Heart left ventricle (tissue), 16 donors: ENCODE results near the gene XDH. TPM values are rescaled to one million over a fixed set of nuclear protein-coding genes. Genes with fewer than 3 reads are reported as not detected.

ENCODE experiments used
- ATAC-seq, 4 donors: fragments of 200-7000 bp; cut with Tn5 transposase; one replicate each; pipeline ENCODE4 v1.9.1; 2020 to 2022; ENCODE audit warnings: moderate library complexity in 4 of 4, mild to moderate bottlenecking in 3 of 4, moderate number of reproducible peaks in 1 of 4
- DNase-seq, 5 donors: peaks; one replicate each; pipeline ENCODE4 v3.0.0-alpha.2; 2020
- H3K27ac ChIP-seq, 12 donors: fragments of 200-600 bp; sonication (generic) in 4 of 12; one replicate each; pipeline versions ENCODE4 v1.5.0 to v1.8.0; 2016 to 2022; ENCODE audit warnings: mild to moderate bottlenecking in 2 of 12
- H3K27me3 ChIP-seq, 9 donors: fragments of 200-600 bp; sonication (generic) in 2 of 9; one replicate each; pipeline versions ENCODE4 v1.5.1 to v1.8.0; 2016 to 2022; ENCODE audit warnings: mild to moderate bottlenecking in 3 of 9
- H3K36me3 ChIP-seq, 9 donors: fragments of 200-600 bp; sonication (generic) in 2 of 9; one replicate each; pipeline versions ENCODE4 v1.5.0 to v1.8.0; 2018 to 2022; ENCODE audit warnings: mild to moderate bottlenecking in 2 of 9
- H3K4me1 ChIP-seq, 12 donors: fragments of 200-600 bp; sonication (generic) in 4 of 12; one replicate each; pipeline versions ENCODE4 v1.5.0 to v1.8.0; 2016 to 2022; ENCODE audit warnings: mild to moderate bottlenecking in 3 of 12
- H3K4me3 ChIP-seq, 12 donors: fragments of 200-600 bp; sonication (generic) in 4 of 12; one replicate each; pipeline versions ENCODE4 v1.5.0 to v1.8.0; 2017 to 2022; ENCODE audit warnings: mild to moderate bottlenecking in 9 of 12, moderate library complexity in 4 of 12
- H3K9me3 ChIP-seq, 12 donors: fragments of 200-600 bp; sonication (generic) in 4 of 12; one replicate each; pipeline versions ENCODE4 v1.5.0 to v1.8.0; 2016 to 2022; ENCODE audit warnings: mild to moderate bottlenecking in 1 of 12
- CTCF ChIP-seq, 12 donors: fragments of 200-600 bp; sonication (generic) in 4 of 12; IDR thresholded peaks; one replicate each; pipeline versions ENCODE4 v1.5.0 to v1.8.0; 2018 to 2022; ENCODE audit warnings: antibody characterized with exemption in 12 of 12, mild to moderate bottlenecking in 5 of 12
- POLR2A ChIP-seq, 2 donors: fragments of 450-650 bp; IDR thresholded peaks; one replicate each; pipeline ENCODE4 v1.6.1; 2017; ENCODE audit warnings: antibody characterized with exemption in 2 of 2, mild to moderate bottlenecking in 2 of 2, moderate library complexity in 2 of 2
- WGBS, 4 donors: extraction: QIAGEN DNeasy Blood & Tissue Kit in 2 of 4; methylation state at CpG; one replicate each; pipeline versions ENCODE4 v1.1.5 to v1.1.7; 2013 to 2018; 5-methylcytosine and 5-hydroxymethylcytosine counted together
- intact Hi-C, 10 donors: fragments of 100-400 bp; cut with DNase I; formaldehyde crosslinking; loops; one replicate each; pipeline versions ENCODE4 v1.11.1 to v1.14.2; 2022
- polyA plus RNA-seq, 2 donors: library from polyadenylated mRNA; stranded (reverse); fragments of 200-250 nt; gene quantifications; one replicate each; pipeline ENCODE4 v1.2.3, GENCODE V29; 2013
- total RNA-seq, 9 donors: library from RNA; depleted of rRNA in 2 of 9; stranded (reverse); fragments of >200 nt in 2 of 9; fragmentation: NEBNext Ultra II Directional in 3 of 9; extraction: Animal tissue kit (Norgen Biotek cat#: 25700) in 3 of 9; gene quantifications; one replicate each; pipeline versions ENCODE4 v1.1.0 to v1.2.4, GENCODE V29; 2016 to 2023
- donor health status: ischemic (EF 13 %, LVEDD 7.1; RV severe dilation, severe dysfunction).
- donor health status: healthy with polysubstance abuse.
- donor health status: DM: no; HTN: yes; CAD: no.
- donor health status: DM: no; HTN: no; CAD: no.
- donor health status: ischemic (EF 25% LVEDD 6.9; RV normal size, moderate dysfunction).
- donor health status: ischemic (EF 25% LVEDD 5.7; RV mildly dilated, moderate dysfunction).
- donor health status: healthy.
- donor health status: DM: yes; HTN: yes; CAD: no.
- donor health status: ischemic (EF 35%, LVEDD 5.7; RV mildly dilated, moderate dysfunction).
- donor health status: nonischemic (EF 11% LVEDD 7.7; RV severe dilation, severe dysfunction).
- donor health status: DM: yes; HTN: yes; CAD: no.
- donor health status: PGD.
- donor health status: ischemic (EF 29% LVEDD 5.4; RV normal size, mild dysfunction).
- donor health status: nonischemic (EF 23%, LVEDD 6.1; RV moderate dilation, normal function).

The XDH gene
- total and polyA plus RNA-seq, 11 donors, result 0.06 to 0.08 TPM; not detected in 9

- H3K4me1 ChIP-seq, result peaks cover 0 to 47% (median 24%) of the 10 kb centered on the region in 12 donors
- peak in 1 of 12 donors; percentile 15 for TF ChIP-seq CTCF (IDR thresholded peaks at IDR 0.05)
- TF ChIP-seq POLR2A (IDR thresholded peaks at IDR 0.05), result no peak
- H3K27ac ChIP-seq, result peak overlapping the region in 4 of 12 donors; percentile 19 to 73 (median 69)
- peak in 1 of 4 donors; percentile 19 for ATAC-seq
- no peaks in the 10 kb centered on the region for H3K36me3 ChIP-seq
- no peaks in the 10 kb centered on the region for H3K9me3 ChIP-seq
- no peaks in the 10 kb centered on the region for H3K27me3 ChIP-seq
- no peak for DNase-seq
- intact Hi-C loops, result no loop called here
- H3K4me3 ChIP-seq, result no peak overlapping the region
- 33 to 66% (median 54%) methylated on average over 1 of the region's 1 CpG for WGBS, 4 donors
These were observed 116.8 kb downstream of the XDH start for GRCh38 chr2:31297751-31298150.

DNA sequence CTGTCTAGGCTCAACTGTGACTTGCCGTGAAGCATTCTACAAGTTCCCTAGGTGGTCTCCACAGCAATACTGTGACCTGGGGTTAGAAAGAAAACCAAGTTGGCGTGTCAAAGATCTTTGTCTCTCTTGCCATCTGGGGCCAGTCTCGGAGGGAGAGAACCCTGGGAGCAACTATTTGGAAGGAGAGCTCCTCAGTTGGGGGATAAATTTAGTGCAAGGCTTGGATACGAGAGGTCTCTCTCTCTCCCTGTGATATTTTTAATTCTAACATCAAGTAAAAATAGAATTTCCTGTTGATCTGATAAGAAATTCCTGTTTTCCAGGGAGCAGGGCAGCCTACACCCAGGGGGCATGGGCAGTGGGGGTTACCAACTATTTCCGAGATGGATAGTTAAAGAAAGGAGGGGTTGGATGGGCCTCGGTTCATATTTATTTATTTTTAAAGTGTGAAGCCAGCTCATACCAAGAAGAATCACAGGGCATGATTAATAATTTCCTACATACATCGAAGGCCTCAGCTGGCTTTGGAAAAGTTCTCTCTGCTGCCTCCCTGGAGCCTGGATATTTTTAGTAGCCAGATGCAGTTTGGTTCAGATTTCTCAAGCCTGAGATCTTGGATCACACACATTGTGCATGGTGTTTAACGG lies 117.8 kb downstream of the XDH start:
- H3K9me3 ChIP-seq, result no peaks in the 10 kb centered on the region
- 22 to 31% (median 25%) methylated on average over 8 of the region's 8 CpGs for WGBS, 4 donors

GRCh38 chr2:31294196-31294595 lies 120.3 kb downstream of the XDH start:
- no peaks in the 10 kb centered on the region for H3K27me3 ChIP-seq
- TF ChIP-seq POLR2A (IDR thresholded peaks at IDR 0.05) (no peak), CTCF (IDR thresholded peaks at IDR 0.05) (no peak)
- no peak overlapping the region for H3K4me3 ChIP-seq
- H3K27ac ChIP-seq, result no peak overlapping the region
- H3K4me1 ChIP-seq, result peaks cover 0 to 37% (median 23%) of the 10 kb centered on the region in 12 donors
- H3K9me3 ChIP-seq, result no peaks in the 10 kb centered on the region
- ATAC-seq (no peak), DNase-seq (no peak)
- WGBS, 4 donors, result 63 to 76% (median 65%) methylated on average over 1 of the region's 1 CpG
- H3K36me3 ChIP-seq, result no peaks in the 10 kb centered on the region
- intact Hi-C loops, result no loop called here

More for the DNA sequence above, 117.8 kb downstream of the XDH start:
- peak overlapping the region in 10 of 12 donors; percentile 23 to 76 (median 48) for H3K27ac ChIP-seq
- ATAC-seq, result peak in 3 of 4 donors; percentile 36 to 61 (median 43)
- intact Hi-C loops, result no loop called here
- no peak overlapping the region for H3K4me3 ChIP-seq
- TF ChIP-seq POLR2A (IDR thresholded peaks at IDR 0.05), result no peak
- peak in 1 of 12 donors; percentile 3 for TF ChIP-seq CTCF (IDR thresholded peaks at IDR 0.05)
- H3K27me3 ChIP-seq, result no peaks in the 10 kb centered on the region
- DNase-seq, result no peak
- H3K4me1 ChIP-seq, result peaks cover 0 to 40% (median 23%) of the 10 kb centered on the region in 12 donors
- H3K36me3 ChIP-seq, result no peaks in the 10 kb centered on the region

DNA sequence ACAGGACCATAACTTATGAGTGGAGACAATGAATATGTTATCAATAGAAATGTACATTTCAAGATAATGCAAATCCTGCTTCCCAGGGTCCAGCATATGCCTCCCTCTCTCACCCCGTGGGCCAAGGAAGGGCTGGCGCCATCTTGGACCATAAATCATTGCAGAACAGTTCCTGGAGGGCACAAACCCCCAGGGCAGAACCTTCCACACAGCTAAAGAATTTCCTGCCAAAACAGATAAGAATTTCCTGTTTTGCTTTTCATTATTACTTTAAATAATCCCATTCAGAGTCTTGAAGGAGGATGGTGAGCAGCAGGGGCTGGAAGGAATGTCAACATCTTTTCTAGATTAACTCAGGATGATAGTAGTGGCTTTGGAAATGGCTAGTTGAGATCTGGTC lies 126.9 kb downstream of the XDH start:
- no peaks in the 10 kb centered on the region for H3K36me3 ChIP-seq
- 63 to 69% (median 65%) methylated on average over 2 of the region's 2 CpGs for WGBS, 4 donors
- ATAC-seq (no peak), DNase-seq (no peak)
- no peak overlapping the region for H3K4me3 ChIP-seq
- H3K9me3 ChIP-seq, result no peaks in the 10 kb centered on the region
- H3K27me3 ChIP-seq, result no peaks in the 10 kb centered on the region
- H3K27ac ChIP-seq, result no peak overlapping the region
- peaks cover 0 to 19% (median 4%) of the 10 kb centered on the region in 12 donors for H3K4me1 ChIP-seq
- intact Hi-C loops, result no loop called here
- no peak for TF ChIP-seq CTCF (IDR thresholded peaks at IDR 0.05)
- no peak for TF ChIP-seq POLR2A (IDR thresholded peaks at IDR 0.05)
